Measurements from ENCODE around the gene KIAA1191.

KIAA1191 gene

DNA sequence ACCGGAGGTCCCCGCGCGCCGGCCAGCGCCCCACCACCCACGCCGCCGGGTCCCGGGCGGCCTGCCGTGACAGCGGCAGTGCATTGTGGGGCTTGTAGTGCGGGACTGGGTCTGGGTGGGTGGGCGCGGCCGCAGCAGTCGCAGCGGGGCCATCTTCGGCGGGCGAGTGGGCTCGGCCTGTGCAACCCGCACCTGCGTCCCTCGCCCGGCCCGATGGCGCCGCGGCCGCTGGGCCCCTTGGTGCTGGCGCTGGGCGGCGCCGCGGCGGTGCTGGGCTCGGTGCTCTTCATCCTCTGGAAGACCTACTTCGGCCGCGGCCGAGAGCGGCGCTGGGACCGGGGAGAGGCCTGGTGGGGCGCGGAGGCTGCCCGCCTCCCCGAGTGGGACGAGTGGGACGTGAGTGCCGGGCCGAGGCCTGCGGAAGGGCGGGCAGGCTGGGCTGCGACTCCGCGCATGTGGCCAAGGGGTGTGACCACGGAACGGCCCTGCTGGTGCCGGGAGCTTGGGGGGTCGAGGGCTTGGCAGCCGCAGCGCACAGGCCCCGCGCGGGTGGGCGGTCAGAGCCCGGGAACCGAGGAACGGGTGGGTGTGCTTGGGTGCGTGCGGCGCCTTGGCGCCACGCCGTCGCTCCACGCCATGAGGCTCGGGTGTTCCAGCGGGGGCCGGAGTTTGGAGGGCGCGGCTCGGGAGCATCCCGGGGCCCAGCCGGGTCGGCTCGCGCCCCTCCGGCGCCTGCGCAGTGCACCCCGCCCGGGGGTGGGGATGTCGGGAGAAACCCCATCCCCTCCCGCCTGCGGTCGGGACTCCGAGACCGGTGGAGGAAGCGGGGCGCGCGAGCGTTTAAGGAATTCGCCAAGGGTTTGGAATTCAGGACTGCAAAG lies 4.0 kb upstream of the KIAA1191 start, which contains the start of gene ARL10:
Gene ARL10, plus strand, starts transcription at position 137 of the 881 bp plus-strand sequence. Its CDS starts 77 bp downstream, at position 214.
- DNase-seq (ENCODE audit: low read depth), result no peak

DNA sequence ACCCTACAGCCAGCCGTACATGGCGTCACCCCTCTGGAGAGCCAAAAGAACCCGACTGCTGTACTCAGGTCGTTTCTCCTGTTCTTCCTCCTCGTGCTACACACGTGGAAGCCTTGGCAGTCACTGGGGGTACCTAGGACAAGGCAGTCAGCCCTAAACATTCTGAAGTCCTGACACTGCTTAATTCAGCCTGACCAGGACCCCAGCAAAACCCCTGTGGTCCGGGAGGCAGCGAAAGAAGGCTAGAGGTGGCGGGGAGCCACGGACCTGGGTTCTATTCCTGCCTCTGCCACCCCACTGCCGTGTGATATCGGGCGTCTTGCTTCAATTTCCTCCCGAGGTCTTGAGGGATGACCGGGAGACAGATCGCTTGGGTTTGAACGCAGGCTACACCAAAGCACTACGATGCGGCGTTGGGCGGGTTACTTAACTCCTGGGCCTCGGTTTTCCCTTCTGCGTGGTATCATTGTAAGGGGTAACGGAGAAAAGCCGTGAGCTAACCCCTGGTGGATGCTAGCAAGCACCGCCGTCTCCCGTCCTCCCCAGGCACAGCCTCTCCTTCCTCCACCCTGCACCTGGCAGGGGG lies 3.3 kb upstream of the KIAA1191 start:
- DNase-seq (ENCODE audit: low read depth), result no peak

GRCh38 chr5:176362233-176362490 lies 598 bp upstream of the KIAA1191 start:
- no peak for DNase-seq (ENCODE audit: low read depth)

DNA sequence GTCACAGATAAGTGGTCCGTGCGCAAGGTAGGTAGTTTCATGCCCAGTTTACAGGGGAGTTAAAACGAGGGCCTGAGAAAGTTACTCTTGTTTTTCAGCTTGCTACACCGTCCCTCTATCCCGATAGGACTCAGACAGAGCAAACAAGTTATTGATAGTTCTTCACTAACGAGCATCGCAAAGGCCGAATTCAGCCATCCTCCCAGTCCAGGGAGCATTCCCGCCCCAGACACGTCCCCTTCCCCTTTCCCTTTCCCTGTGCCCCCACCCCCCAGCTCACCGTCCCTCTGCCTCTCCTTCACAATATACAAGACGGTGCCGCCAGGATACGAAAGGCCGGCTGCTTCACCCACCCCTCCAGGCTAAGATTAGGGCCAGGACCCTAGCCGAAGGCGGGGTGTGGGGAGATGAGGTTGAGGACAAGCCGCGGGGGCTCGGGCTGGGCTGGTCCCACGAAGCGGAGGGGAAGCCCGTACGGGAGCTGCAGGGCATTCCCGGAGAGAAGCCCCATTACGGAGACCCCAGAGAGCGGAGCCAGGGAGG lies 599 bp downstream of the KIAA1191 start:
- DNase-seq (ENCODE audit: low read depth), result no peak

DNA sequence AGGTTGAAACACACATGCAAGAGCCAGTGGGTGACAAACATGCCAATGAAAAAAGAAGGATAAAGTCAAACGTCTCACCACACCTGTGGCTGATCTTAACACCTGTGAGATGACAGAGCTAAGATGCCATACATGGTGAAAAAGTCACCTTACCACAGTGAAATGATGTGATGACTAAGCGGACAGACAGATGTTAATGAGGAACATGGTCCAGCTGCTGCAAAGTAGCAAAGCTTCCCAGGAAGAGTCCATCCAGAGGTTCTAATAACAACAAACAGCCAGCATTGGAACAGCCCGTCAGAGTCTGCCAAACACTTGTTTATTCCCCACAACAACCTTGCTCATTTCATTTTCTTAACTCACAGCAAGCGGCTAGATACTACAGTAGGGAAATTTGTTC lies 1.9 kb downstream of the KIAA1191 start:
- DNase-seq (ENCODE audit: low read depth), result no peak

GRCh38 chr5:176356179-176356566 lies 5.4 kb downstream of the KIAA1191 start:
- no peak for DNase-seq (ENCODE audit: low read depth)

GRCh38 chr5:176355400-176356178 lies 6.0 kb downstream of the KIAA1191 start:
- no peak for DNase-seq (ENCODE audit: low read depth)

DNA sequence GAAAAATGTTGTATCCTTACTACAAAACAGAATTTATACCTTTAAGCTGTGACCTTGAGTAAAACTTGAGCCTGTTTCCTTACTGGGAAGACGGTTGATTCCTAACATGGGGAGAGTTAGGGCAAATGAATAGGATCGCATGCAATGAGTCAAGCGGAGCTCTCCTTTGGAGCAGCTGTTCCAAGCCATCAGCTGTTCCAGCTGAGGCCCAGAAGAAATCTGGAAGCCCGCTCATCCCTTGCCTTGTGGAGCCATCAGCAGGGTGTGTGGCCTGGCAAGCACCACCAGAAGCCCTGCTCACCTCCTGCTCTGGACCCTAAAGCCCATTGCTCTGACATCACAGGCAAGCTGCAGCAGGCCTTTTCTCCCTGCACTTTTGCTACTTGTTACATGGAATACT lies 8.0 kb downstream of the KIAA1191 start:
- DNase-seq (ENCODE audit: low read depth), result no peak

DNA sequence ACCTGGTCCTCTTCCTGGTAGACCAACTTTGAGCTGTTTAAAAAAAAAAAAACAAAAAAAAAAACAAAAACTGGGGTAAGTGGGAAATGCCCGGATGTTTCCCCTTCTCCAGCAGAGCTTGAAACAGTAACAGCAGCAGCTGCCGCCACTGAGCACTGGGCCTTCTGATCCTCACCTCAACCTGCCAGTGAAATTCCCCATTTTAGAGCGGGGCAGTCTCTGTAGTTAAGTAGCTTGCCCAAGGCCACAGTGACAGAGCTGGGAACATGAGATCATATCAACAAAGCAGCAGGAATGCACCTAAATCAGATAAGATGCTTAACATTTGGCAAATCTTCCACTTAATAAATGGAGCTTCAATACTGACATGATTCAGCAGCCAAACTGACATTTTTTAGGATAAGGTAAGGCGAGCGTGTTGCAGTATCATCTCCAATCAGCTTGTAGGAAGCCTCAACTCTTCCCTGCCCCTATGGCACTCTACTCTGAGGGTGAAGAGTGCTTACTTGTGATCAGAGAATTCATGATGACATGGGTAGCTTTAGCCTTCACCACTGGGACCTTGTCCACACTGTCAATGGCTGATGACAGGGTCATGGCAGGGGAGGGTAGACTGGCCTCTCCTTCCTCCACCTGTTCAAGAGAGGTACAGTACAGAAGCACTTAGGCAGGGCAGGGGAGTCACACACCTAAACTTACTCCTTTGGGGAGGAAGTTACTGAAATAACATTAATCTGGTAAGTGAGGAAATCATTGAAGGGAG lies 9.3 kb downstream of the KIAA1191 start:
- DNase-seq (ENCODE audit: low read depth), result no peak

DNA sequence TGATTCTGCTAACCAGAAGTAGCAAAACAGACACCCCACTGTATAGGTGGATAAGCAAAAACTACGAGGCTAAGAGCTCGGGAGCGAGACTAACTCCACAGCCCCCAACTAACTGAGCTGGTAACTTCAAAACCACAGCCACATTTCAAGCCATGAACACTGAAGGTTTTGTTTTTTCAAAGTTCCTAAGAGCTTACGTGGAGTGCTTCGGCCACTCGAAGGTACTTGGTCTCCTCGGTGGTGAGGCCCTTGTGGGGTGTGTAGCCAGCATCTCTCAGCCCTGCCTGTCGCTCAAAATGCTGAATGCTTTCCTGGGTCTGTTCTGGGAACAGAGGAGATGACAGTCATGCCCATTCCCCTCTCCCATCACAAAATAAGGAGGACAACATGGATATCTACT lies 11.1 kb downstream of the KIAA1191 start:
- no peak for DNase-seq (ENCODE audit: low read depth)

DNA sequence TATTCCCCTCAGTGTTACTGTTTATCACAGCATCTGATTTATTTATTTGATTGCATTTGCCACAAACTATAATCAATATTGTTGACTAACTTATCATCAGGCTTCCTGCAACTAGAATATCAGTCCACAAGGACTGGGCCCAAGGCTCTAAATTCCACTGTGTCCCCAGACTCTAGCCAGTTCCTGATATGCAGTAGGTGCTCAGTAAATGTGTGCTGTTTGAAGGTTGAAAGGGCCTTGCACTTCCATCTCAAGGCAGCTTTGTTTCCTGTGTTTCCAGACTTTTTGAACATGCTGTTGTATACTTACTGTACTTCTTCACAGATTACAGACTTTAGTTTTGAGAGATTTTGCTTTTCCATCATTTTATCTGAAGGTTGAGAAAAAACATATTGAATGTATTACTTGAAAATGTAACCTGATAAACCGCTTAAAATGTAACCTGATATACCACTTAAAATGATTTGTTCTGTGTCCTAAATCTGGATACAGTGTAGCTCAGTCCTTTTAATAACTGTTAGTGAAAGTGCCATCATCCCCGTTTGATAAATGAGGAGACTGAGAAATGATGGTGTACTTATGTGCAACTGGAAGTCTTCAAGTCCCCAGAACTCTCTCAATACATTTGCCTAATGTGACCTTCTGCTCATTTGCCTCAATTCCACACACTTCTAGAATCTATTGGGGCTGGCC lies 18.7 kb downstream of the KIAA1191 start:
- no peak for DNase-seq (ENCODE audit: low read depth)

- no peak for DNase-seq (ENCODE audit: low read depth)
Observed at GRCh38 chr5:176342158-176342483, 19.4 kb downstream of the KIAA1191 start.

GRCh38 chr5:176341325-176342157 lies 20.0 kb downstream of the KIAA1191 start:
- DNase-seq (ENCODE audit: low read depth), result no peak

- DNase-seq (ENCODE audit: low read depth), result no peak
Observed at GRCh38 chr5:176339304-176339703, 22.3 kb downstream of the KIAA1191 start.

DNA sequence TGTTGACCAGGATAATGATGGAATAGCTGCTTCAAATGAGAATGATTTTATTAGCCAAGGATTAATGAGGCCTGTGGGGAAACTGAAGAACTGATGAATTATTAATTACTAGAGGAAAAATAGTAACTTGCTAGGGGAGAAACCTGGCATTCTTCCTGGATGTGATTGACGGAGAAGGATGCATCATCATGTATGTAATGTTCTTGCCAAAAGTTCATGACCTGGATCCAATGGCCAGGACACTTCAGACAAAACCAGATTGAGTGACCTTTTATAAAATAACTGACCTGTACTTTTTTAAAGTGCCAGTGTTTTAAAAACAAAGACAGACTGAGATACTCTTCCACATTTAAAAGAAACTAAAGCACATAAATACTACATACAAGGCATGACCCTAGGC lies 23.7 kb downstream of the KIAA1191 start:
- no peak for DNase-seq (ENCODE audit: low read depth)

DNA sequence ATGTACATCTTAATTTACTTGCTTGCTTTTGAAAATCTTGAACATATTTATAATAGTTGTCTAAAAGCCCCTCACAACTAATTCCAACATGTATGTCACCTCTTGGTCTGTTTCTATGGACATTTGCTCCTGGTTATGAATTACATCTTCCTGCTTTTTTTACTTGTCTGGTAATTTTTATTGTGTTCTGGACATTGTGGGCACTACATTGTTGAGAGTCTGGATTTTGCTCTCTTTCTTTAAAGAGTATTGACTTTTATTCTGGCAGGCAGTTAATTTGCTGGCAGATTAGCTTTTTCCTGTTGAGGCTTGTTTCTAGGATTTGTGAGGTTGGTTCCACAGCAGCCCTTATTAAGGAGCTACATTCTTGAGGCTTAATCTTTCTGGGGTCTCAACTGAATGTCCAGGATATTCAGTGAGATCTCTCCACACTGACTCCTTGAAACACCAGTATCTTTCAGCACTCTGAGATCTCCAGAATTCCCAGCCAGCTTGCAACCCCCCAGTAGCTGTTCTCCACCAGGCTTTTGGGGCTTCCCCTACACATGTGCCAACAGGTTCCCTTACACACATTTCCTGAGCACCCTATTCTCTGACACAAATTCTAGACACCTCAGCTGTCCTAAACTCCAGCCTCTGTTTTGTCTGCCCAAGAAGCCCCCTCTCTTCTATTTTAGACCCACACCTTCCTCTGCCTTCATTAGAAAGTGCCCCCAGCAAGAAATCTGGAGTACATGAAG lies 27.4 kb downstream of the KIAA1191 start:
- DNase-seq (ENCODE audit: low read depth), result no peak

DNA sequence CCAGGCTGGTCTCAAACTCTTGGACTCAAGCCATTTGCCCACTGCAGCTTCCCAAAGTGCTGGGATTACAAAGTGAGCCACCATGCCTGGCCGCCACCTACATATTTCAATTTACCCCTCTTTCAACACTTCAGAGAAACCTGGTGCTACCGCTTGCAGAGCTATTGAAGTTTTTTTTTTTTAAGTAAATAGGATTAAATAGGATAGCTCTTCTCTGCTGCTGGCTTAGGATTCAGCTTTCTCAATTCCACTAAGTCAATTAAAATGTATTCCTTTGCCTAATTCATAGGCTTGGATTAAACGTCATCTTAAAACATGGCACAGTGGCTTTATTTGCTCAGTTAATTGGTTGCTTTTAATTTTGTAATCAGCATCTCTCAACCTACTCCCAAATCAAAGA lies 41.0 kb downstream of the KIAA1191 start:
- no peak for DNase-seq (ENCODE audit: low read depth)

- no peak for DNase-seq (ENCODE audit: low read depth)
Observed at GRCh38 chr5:176319827-176320554, 41.6 kb downstream of the KIAA1191 start.
